ENCODE measurements around the gene ADAMTS15.

ADAMTS15 gene

DNA sequence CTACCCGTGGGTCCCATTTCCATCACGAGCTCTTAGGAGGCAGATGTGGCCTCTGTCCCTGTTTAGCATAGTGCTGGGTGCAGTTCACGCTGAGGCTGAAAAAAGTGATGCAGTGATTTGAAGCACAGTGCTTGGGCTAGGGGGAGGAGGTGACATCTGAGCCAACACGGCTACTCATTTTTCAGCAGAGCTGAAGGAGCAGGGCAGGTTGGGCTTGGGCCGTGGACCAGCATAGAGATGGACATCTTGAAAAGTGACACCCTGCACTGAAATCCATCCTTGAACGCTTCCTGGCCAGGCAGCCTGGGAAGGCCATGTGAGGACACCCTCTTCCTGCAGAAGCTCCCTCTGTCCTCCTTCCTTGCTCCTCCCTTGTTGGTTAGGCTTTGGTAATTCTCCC, 66.4 kb downstream of the ADAMTS15 start:
- Histone ChIP-seq H3K4me1 (ENCODE audit: control insufficient read depth, insufficient read depth, low read length) (0 out of 2 replicates have a peak, but pooled peaks cover 2% of the 10 kb centered on the region), H3K9me3 (ENCODE audit: control insufficient read depth, insufficient read depth, low read length) (no peaks in the 10 kb centered on the region), H3K4me3 (ENCODE audit: low read length) (no peak overlapping the region), H3K27me3 (ENCODE audit: control insufficient read depth, insufficient read depth, low read length) (no peaks in the 10 kb centered on the region), H3K27ac (ENCODE audit: low read length) (no peak overlapping the region), H3K36me3 (ENCODE audit: control insufficient read depth, insufficient read depth, low read length) (no peaks in the 10 kb centered on the region)
- WGBS (ENCODE audit: insufficient coverage, insufficient read length), result no CpG with 5 or more reads among the region's 6 CpGs
- no peak for DNase-seq (ENCODE audit: low read depth, low spot score)

DNA sequence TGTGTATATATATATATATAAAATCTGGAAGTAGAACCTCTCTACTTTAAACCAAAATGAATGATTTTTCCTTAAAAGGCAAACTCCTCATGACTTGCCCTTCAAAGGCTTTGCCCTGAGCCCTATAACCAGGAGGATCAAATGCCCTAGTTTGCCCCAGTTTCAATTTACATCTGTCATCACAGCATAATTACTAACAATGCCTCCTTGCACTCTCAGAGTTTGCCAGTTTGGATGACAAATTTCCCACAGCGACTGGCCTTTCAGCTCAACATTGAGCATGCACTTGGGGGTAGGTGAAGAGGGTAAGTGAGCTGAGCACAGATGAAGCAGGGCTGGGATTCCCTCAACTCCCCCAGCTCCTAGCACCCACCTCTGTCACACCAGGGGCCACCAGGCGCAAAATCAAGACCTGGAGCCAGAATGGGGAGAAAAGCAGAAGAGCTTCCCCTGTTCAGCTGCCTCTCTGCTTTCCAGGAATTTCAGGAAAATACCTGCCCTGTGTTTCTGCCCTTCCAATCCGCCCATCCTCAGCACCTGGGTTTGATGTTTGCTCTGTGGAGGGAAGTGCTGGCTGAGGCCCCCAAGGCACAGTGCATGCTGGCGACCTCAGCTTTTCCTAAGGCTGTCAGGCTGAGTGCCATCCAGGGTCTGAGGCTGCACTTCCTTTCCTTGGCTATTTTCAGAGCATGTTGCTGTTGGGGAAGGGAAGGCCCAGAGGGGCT, 67.5 kb downstream of the ADAMTS15 start:
- Histone ChIP-seq H3K27me3 (ENCODE audit: control insufficient read depth, insufficient read depth, low read length) (no peaks in the 10 kb centered on the region), H3K36me3 (ENCODE audit: control insufficient read depth, insufficient read depth, low read length) (no peaks in the 10 kb centered on the region), H3K4me1 (ENCODE audit: control insufficient read depth, insufficient read depth, low read length) (0 out of 2 replicates have a peak, but pooled peaks cover 2% of the 10 kb centered on the region), H3K9me3 (ENCODE audit: control insufficient read depth, insufficient read depth, low read length) (no peaks in the 10 kb centered on the region), H3K4me3 (ENCODE audit: low read length) (no peak overlapping the region), H3K27ac (ENCODE audit: low read length) (no peak overlapping the region)
- no peak for DNase-seq (ENCODE audit: low read depth, low spot score)
- no CpG with 5 or more reads among the region's 4 CpGs for WGBS (ENCODE audit: insufficient coverage, insufficient read length)

DNA sequence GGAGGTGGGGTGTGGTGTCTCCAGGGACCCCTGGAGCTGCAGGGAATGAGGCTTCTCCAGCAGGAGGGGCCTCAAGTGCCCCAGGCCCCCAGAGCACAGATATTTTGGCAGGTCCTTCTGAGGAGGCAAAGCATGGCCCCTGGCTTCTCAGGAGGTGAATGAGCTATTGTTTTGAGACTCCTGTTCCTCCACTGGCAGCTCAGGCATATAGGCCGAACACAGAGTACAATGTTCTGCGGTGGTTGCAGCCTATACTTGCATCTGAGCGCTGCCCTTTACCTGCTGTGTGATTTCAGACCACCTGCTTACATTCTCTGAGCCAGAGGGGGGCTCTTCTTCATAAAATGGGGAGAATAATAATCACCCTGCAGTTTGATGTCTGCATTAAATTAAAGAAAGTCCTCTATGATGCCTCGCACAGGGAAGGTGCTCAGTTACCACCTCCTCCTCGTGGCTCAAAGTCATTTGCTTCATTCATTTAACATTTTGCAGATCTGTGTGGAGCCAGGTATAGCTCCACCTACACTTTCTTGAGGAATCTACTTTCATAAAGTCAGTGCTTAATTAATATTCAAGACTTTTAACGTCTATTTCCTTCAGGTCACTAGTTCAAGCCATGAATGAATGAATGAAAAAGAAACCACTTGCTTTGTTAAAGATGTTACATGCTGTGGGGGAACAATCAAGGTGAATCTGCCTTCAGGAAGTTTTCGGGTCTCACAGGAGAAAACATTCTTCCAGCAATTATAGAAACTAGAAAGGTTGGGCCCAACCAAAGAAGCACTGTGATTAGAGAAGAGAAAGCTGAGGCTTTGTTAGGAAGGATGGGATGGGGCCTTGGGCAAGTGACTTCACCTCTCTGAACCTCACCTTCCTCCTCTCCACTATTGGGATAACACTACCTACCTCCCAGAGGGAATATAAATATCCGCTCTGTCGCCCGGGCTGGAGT, 68.4 kb downstream of the ADAMTS15 start:
- Histone ChIP-seq H3K27me3 (ENCODE audit: control insufficient read depth, insufficient read depth, low read length) (no peaks in the 10 kb centered on the region), H3K27ac (ENCODE audit: low read length) (no peak overlapping the region), H3K36me3 (ENCODE audit: control insufficient read depth, insufficient read depth, low read length) (no peaks in the 10 kb centered on the region), H3K9me3 (ENCODE audit: control insufficient read depth, insufficient read depth, low read length) (no peaks in the 10 kb centered on the region), H3K4me3 (ENCODE audit: low read length) (no peak overlapping the region), H3K4me1 (ENCODE audit: control insufficient read depth, insufficient read depth, low read length) (0 out of 2 replicates have a peak, but pooled peaks cover 2% of the 10 kb centered on the region)
- WGBS (ENCODE audit: insufficient coverage, insufficient read length), result no CpG with 5 or more reads among the region's 10 CpGs
- no peak for DNase-seq (ENCODE audit: low read depth, low spot score)

DNA sequence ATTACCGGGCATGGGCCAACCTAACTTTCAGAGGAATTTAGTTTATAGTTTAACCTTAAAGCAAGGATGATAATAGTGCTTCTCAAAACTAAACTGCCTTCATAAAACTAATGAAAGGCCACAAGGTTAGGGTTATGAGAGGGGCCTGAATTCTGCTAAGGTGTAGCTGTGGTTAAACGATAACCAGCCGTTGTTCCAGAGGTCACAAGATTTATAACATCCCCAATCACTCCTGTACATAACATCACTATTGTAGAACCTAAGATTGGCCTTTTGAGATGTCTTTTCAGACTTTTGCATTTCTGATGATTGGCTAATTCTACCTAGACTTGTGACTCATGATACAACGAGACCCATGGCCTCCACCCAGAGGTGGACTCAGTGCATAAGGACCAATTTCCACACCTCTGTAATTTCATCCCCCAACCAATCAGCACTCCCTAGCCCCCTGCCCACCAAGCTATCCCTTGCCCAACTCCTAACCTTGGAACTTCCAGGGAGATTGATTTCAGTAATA, 69.8 kb downstream of the ADAMTS15 start:
- no peak for DNase-seq (ENCODE audit: low read depth, low spot score)
- WGBS (ENCODE audit: insufficient coverage, insufficient read length), result no CpG with 5 or more reads among the region's 4 CpGs
- H3K4me3 ChIP-seq (ENCODE audit: low read length), result no peak overlapping the region

DNA sequence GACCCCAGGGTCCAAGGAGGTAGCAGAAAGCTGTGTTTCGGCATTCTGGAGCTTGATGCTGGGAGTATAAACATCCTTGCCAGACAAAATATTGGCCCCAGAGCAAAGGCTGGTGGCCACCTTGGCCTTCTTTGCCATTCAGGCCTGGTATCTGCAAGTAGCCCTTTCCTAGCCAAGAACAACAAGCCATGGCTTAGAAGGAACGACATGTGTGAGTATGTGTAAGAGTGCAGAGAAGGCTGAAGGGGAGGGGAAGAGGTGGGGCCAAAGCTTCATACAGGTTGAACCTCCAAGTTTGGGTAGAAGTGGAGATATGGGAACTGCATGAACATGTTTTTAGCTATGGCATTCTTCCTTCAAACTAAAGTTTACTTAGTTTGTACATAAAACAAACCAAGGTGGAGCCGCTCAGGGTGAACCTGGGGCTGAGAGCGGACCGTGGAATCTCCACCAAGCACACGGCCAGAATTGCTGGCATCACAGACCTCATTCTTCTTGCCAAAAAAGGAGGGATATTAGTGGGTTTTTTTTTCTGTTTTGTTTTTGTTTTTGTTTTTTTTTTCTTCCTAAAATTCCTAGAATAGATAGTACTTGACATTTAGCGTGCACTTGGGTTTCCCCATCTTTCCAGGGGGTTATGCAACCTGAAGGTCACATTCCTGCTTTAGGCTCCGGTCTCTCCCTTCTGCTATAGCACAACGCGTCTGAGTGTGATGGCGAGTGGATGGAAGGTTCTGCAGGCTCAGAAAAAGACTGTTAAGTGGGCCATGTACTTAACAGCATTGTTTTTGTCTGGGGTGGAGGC, 70.9 kb downstream of the ADAMTS15 start:
- WGBS (ENCODE audit: insufficient coverage, insufficient read length), result no CpG with 5 or more reads among the region's 11 CpGs
- no peak overlapping the region for H3K27ac ChIP-seq (ENCODE audit: low read length)
- DNase-seq (ENCODE audit: low read depth, low spot score), result no peak
- no peaks in the 10 kb centered on the region for H3K36me3 ChIP-seq (ENCODE audit: control insufficient read depth, insufficient read depth, low read length)
- H3K9me3 ChIP-seq (ENCODE audit: control insufficient read depth, insufficient read depth, low read length), result no peaks in the 10 kb centered on the region
- H3K27me3 ChIP-seq (ENCODE audit: control insufficient read depth, insufficient read depth, low read length), result no peaks in the 10 kb centered on the region
- no peak overlapping the region for H3K4me3 ChIP-seq (ENCODE audit: low read length)
- peaks cover 6% of the 10 kb centered on the region; the same call in 1 of the 2 replicates for H3K4me1 ChIP-seq (ENCODE audit: control insufficient read depth, insufficient read depth, low read length)

More for the DNA sequence above, 69.8 kb downstream of the ADAMTS15 start:
- peaks cover 3% of the 10 kb centered on the region; the same call in 1 of the 2 replicates for H3K4me1 ChIP-seq (ENCODE audit: control insufficient read depth, insufficient read depth, low read length)
- no peak overlapping the region for H3K27ac ChIP-seq (ENCODE audit: low read length)
- H3K27me3 ChIP-seq (ENCODE audit: control insufficient read depth, insufficient read depth, low read length), result no peaks in the 10 kb centered on the region
- H3K9me3 ChIP-seq (ENCODE audit: control insufficient read depth, insufficient read depth, low read length), result no peaks in the 10 kb centered on the region
- H3K36me3 ChIP-seq (ENCODE audit: control insufficient read depth, insufficient read depth, low read length), result no peaks in the 10 kb centered on the region

DNA sequence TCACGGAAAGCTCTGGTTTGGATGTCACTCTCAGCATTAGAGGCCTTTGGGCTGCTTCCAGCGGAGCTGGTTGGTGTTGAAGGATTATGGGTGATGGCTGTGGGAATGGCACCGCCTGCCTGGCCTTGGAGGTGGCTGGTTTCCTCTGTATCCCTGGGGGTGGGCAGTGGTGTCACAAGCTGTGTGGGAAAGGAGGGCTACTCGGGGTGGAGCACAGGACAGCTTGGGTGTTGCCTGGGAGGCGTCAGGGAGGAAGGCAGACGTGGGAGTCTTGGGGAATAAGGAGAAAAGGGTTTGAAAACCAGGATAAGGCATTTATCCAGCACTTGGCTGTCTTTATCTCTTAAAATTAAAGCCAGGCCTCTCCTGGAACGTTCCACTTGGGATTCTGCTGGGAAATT, 71.8 kb downstream of the ADAMTS15 start:
- H3K4me3 ChIP-seq (ENCODE audit: low read length), result no peak overlapping the region
- no peaks in the 10 kb centered on the region for H3K9me3 ChIP-seq (ENCODE audit: control insufficient read depth, insufficient read depth, low read length)
- no CpG with 5 or more reads among the region's 7 CpGs for WGBS (ENCODE audit: insufficient coverage, insufficient read length)
- no peak overlapping the region for H3K27ac ChIP-seq (ENCODE audit: low read length)
- peaks cover 6% of the 10 kb centered on the region; the same call in 1 of the 2 replicates for H3K4me1 ChIP-seq (ENCODE audit: control insufficient read depth, insufficient read depth, low read length)
- no peaks in the 10 kb centered on the region for H3K27me3 ChIP-seq (ENCODE audit: control insufficient read depth, insufficient read depth, low read length)
- no peaks in the 10 kb centered on the region for H3K36me3 ChIP-seq (ENCODE audit: control insufficient read depth, insufficient read depth, low read length)
- DNase-seq (ENCODE audit: low read depth, low spot score), result no peak

DNA sequence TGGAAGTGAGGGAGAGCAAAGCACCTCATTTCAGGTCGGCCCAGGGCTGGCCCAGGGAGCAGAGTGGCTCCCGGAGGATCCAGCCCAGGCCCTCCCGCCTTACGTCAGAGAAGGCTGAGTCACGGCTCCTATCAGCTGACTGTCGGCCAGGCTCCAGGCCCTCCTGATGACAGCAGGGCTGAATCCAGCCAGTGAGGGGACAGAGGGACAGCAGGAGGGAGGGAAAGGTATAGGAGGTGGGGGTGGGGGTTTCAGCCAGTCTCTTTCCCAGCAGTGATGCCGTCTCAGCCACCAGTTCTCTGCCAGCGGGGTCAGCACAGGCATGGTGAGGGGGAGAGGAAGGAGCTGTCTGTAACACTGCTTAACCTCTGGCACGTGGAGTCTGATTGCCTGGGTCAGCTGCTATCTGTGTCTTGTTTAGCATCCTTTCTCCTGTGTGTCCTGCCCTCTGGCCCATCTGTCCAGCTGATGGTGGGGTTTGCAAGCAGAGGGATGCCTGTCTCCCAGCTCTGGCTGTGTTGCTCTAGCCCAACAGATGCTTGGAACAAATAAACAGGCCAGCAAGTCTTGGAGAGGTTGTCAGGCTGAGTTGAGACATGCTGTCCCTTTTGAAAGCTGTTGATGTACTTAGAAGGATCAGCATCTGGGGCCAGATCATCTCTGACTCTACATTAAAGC, 74.0 kb downstream of the ADAMTS15 start:
- DNase-seq (ENCODE audit: low read depth, low spot score), result no peak
- no CpG with 5 or more reads among the region's 9 CpGs for WGBS (ENCODE audit: insufficient coverage, insufficient read length)
- Histone ChIP-seq H3K27me3 (ENCODE audit: control insufficient read depth, insufficient read depth, low read length) (no peaks in the 10 kb centered on the region), H3K36me3 (ENCODE audit: control insufficient read depth, insufficient read depth, low read length) (no peaks in the 10 kb centered on the region), H3K9me3 (ENCODE audit: control insufficient read depth, insufficient read depth, low read length) (no peaks in the 10 kb centered on the region), H3K27ac (ENCODE audit: low read length) (no peak overlapping the region), H3K4me3 (ENCODE audit: low read length) (no peak overlapping the region), H3K4me1 (ENCODE audit: control insufficient read depth, insufficient read depth, low read length) (peaks cover 4% of the 10 kb centered on the region; the same call in 1 of the 2 replicates)

DNA sequence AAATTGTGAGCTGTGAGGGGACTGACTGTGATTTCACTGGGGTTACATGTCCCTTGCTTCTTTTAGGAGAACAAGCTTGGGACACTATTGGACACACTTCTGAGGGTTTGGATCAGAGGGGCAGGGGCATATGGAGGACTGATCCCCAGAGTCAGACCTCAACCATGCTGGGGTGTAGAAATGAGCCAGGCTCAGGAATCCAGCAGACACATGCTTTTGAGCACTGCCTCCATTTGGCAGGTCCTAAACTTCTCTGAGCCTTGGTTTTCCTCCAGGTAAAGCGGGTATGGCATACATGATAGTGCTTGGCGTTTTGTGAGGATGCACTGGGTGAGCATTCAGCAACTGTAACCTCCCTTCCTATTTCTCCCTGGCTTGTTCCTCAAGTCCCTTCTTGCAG, 74.7 kb downstream of the ADAMTS15 start:
- Histone ChIP-seq H3K27ac (ENCODE audit: low read length) (no peak overlapping the region), H3K9me3 (ENCODE audit: control insufficient read depth, insufficient read depth, low read length) (no peaks in the 10 kb centered on the region), H3K36me3 (ENCODE audit: control insufficient read depth, insufficient read depth, low read length) (no peaks in the 10 kb centered on the region), H3K27me3 (ENCODE audit: control insufficient read depth, insufficient read depth, low read length) (no peaks in the 10 kb centered on the region), H3K4me1 (ENCODE audit: control insufficient read depth, insufficient read depth, low read length) (peaks cover 4% of the 10 kb centered on the region; the same call in 1 of the 2 replicates), H3K4me3 (ENCODE audit: low read length) (no peak overlapping the region)
- WGBS (ENCODE audit: insufficient coverage, insufficient read length), result no CpG with 5 or more reads among the region's 2 CpGs
- no peak for DNase-seq (ENCODE audit: low read depth, low spot score)

DNA sequence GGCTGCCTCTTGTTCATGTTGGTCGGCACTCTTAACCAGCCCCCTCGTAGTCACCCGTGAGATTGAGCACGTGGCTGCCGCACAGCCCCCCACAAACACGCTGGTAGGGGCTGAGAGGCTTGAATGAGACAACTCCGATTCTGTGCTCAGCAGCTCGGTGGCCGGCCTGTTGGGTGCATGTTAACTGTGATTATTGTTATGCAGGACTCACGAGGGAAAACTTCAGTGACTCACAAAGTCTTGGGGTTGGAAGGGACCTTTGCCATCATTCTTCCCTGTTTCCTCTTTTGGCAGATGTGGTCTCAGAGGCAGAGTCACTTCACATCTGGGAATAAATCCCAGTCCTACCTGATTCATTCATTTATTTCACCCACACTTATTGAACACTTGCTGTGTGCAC, 75.2 kb downstream of the ADAMTS15 start:
- no peak overlapping the region for H3K27ac ChIP-seq (ENCODE audit: low read length)
- no peak for DNase-seq (ENCODE audit: low read depth, low spot score)
- no CpG with 5 or more reads among the region's 10 CpGs for WGBS (ENCODE audit: insufficient coverage, insufficient read length)
- H3K4me3 ChIP-seq (ENCODE audit: low read length), result no peak overlapping the region
- H3K36me3 ChIP-seq (ENCODE audit: control insufficient read depth, insufficient read depth, low read length), result no peaks in the 10 kb centered on the region
- no peaks in the 10 kb centered on the region for H3K27me3 ChIP-seq (ENCODE audit: control insufficient read depth, insufficient read depth, low read length)
- H3K4me1 ChIP-seq (ENCODE audit: control insufficient read depth, insufficient read depth, low read length), result peaks cover 4% of the 10 kb centered on the region; the same call in 1 of the 2 replicates
- H3K9me3 ChIP-seq (ENCODE audit: control insufficient read depth, insufficient read depth, low read length), result no peaks in the 10 kb centered on the region

Data from iPS DF 6.9 (cell line).